HepG2 (cell line): ENCODE measurements around the gene SLC2A10. TPM values are rescaled to one million over a fixed set of nuclear protein-coding genes. Genes with fewer than 3 reads are reported as not detected.

Experiments
- ATF7 ChIP-seq, 2 experiments: fragments of 450-650 bp in 1 of 2; sonication (generic) in 1 of 2; formaldehyde crosslinking in 1 of 2; IDR thresholded peaks; 2 replicates each; pipeline versions ENCODE4 v1.4.0 to v1.6.1; 2016 to 2020; ENCODE audit warnings: antibody characterized with exemption in 1 of 2, mild to moderate bottlenecking in 1 of 2, missing genetic modification reagents in 1 of 2
- JUNB ChIP-seq: sonication (generic); formaldehyde crosslinking; IDR thresholded peaks from 2 replicates; pipeline ENCODE4 v1.8.0; 2022; ENCODE audit warnings: missing genetic modification reagents, mild to moderate bottlenecking, borderline replicate concordance
- THAP9 ChIP-seq: sonication (generic); formaldehyde crosslinking; IDR thresholded peaks from 2 replicates; pipeline ENCODE4; 2020; ENCODE audit warnings: missing genetic modification reagents, mild to moderate bottlenecking, borderline replicate concordance
- USF2 ChIP-seq, 2 experiments: sonication (generic) in 1 of 2; formaldehyde crosslinking in 1 of 2; IDR thresholded peaks; 2 replicates each; pipeline versions ENCODE4 v1.5.1 to v1.6.1; 2011 to 2020; ENCODE audit warnings: borderline replicate concordance in 1 of 2, low read depth in 1 of 2, low read length in 1 of 2, mild to moderate bottlenecking in 1 of 2, missing genetic modification reagents in 1 of 2, moderate library complexity in 1 of 2
- ZNF773 ChIP-seq: sonication (generic); formaldehyde crosslinking; IDR thresholded peaks from 2 replicates; pipeline ENCODE4 v1.4.0; 2020; ENCODE audit warnings: missing genetic modification reagents, borderline replicate concordance
- polyA plus RNA-seq, 8 experiments: library from polyadenylated mRNA; depleted of rRNA in 3 of 8; stranded (reverse) in 7 of 8; unstranded in 1 of 8; fragments of >200 nt; fragmentation: Illumina TruSeq in 4 of 8; extraction: Trizol in 4 of 8; gene quantifications; 2 replicates each; pipeline versions ENCODE4 v1.2.1 to v1.2.3, GENCODE V29; 2011 to 2016; ENCODE audit warnings: low read depth in 4 of 8, missing spikeins in 1 of 8, mixed read lengths in 1 of 8; ENCODE audit not compliant: insufficient read depth in 1 of 8
- total RNA-seq, 5 experiments: library from RNA; depleted of rRNA; stranded (reverse); fragments of >200 nt; fragmentation: Illumina TruSeq; extraction: Trizol; gene quantifications; 2 replicates each; pipeline ENCODE4 v1.2.3, GENCODE V29; 2016; ENCODE audit warnings: low read depth in 1 of 5
- TF ChIP-seq, protein P1 (sequence below): sonication (generic); formaldehyde crosslinking; IDR thresholded peaks from 2 replicates; pipeline ENCODE4 v1.5.0; 2020; ENCODE audit warnings: missing genetic modification reagents
- TF ChIP-seq, protein P2 (sequence below): sonication (generic); formaldehyde crosslinking; IDR thresholded peaks from 2 replicates; pipeline ENCODE4 v1.9.0; 2021; ENCODE audit warnings: mild to moderate bottlenecking, missing genetic modification reagents
- TF ChIP-seq, protein P3 (sequence below): IDR thresholded peaks from 2 replicates; pipeline ENCODE4 v1.6.1; 2018; ENCODE audit warnings: missing genetic modification reagents, mild to moderate bottlenecking, missing compliant biosample characterization

Gene SLC2A10
- total and polyA plus RNA-seq, 2 of the 13 experiments (the other 11 are each of a cell fraction or from before 2014, with no cell fraction given) = 16.0 to 18.4 TPM

- TF ChIP-seq, protein P1, sequence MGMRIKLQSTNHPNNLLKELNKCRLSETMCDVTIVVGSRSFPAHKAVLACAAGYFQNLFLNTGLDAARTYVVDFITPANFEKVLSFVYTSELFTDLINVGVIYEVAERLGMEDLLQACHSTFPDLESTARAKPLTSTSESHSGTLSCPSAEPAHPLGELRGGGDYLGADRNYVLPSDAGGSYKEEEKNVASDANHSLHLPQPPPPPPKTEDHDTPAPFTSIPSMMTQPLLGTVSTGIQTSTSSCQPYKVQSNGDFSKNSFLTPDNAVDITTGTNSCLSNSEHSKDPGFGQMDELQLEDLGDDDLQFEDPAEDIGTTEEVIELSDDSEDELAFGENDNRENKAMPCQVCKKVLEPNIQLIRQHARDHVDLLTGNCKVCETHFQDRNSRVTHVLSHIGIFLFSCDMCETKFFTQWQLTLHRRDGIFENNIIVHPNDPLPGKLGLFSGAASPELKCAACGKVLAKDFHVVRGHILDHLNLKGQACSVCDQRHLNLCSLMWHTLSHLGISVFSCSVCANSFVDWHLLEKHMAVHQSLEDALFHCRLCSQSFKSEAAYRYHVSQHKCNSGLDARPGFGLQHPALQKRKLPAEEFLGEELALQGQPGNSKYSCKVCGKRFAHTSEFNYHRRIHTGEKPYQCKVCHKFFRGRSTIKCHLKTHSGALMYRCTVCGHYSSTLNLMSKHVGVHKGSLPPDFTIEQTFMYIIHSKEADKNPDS (CRISPR knock-in tag) = no peak; the same call in 1 of the 2 replicates
- TF ChIP-seq JUNB (no peak), USF2 (IDR thresholded peaks at IDR 0.05; ENCODE audit: low read depth, low read length) (no peak), USF2 (CRISPR knock-in tag; IDR thresholded peaks at IDR 0.05; ENCODE audit: borderline replicate concordance) (no peak), ZNF773 (CRISPR knock-in tag) (peak; percentile 88; the same call in 1 of the 2 replicates), THAP9 (CRISPR knock-in tag) (no peak; the same call in 1 of the 2 replicates), ATF7 (IDR thresholded peaks at IDR 0.05) (no peak), ATF7 (CRISPR knock-in tag; IDR thresholded peaks at IDR 0.05) (no peak; the same call in 1 of the 2 replicates)
- TF ChIP-seq, protein P2, sequence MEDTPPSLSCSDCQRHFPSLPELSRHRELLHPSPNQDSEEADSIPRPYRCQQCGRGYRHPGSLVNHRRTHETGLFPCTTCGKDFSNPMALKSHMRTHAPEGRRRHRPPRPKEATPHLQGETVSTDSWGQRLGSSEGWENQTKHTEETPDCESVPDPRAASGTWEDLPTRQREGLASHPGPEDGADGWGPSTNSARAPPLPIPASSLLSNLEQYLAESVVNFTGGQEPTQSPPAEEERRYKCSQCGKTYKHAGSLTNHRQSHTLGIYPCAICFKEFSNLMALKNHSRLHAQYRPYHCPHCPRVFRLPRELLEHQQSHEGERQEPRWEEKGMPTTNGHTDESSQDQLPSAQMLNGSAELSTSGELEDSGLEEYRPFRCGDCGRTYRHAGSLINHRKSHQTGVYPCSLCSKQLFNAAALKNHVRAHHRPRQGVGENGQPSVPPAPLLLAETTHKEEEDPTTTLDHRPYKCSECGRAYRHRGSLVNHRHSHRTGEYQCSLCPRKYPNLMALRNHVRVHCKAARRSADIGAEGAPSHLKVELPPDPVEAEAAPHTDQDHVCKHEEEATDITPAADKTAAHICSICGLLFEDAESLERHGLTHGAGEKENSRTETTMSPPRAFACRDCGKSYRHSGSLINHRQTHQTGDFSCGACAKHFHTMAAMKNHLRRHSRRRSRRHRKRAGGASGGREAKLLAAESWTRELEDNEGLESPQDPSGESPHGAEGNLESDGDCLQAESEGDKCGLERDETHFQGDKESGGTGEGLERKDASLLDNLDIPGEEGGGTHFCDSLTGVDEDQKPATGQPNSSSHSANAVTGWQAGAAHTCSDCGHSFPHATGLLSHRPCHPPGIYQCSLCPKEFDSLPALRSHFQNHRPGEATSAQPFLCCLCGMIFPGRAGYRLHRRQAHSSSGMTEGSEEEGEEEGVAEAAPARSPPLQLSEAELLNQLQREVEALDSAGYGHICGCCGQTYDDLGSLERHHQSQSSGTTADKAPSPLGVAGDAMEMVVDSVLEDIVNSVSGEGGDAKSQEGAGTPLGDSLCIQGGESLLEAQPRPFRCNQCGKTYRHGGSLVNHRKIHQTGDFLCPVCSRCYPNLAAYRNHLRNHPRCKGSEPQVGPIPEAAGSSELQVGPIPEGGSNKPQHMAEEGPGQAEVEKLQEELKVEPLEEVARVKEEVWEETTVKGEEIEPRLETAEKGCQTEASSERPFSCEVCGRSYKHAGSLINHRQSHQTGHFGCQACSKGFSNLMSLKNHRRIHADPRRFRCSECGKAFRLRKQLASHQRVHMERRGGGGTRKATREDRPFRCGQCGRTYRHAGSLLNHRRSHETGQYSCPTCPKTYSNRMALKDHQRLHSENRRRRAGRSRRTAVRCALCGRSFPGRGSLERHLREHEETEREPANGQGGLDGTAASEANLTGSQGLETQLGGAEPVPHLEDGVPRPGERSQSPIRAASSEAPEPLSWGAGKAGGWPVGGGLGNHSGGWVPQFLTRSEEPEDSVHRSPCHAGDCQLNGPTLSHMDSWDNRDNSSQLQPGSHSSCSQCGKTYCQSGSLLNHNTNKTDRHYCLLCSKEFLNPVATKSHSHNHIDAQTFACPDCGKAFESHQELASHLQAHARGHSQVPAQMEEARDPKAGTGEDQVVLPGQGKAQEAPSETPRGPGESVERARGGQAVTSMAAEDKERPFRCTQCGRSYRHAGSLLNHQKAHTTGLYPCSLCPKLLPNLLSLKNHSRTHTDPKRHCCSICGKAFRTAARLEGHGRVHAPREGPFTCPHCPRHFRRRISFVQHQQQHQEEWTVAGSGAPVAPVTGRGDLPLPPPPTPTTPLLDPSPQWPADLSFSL = no peak
- TF ChIP-seq, protein P3, sequence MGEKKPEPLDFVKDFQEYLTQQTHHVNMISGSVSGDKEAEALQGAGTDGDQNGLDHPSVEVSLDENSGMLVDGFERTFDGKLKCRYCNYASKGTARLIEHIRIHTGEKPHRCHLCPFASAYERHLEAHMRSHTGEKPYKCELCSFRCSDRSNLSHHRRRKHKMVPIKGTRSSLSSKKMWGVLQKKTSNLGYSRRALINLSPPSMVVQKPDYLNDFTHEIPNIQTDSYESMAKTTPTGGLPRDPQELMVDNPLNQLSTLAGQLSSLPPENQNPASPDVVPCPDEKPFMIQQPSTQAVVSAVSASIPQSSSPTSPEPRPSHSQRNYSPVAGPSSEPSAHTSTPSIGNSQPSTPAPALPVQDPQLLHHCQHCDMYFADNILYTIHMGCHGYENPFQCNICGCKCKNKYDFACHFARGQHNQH (CRISPR knock-in tag) = peak; percentile 71
These were observed 20.2 kb upstream of the SLC2A10 start, which contains the start of gene TP53RK (continued) for GRCh38 chr20:46689082-46689753.
